Astrocyte (in vitro differentiated cells and primary cell): ENCODE measurements around the gene TSPAN32. TPM values are rescaled to one million over a fixed set of nuclear protein-coding genes. Genes with fewer than 3 reads are reported as not detected.

ENCODE experiments used
- DNase-seq: peaks from one replicate; pipeline ENCODE4 v3.0.0-alpha.2; 2010; ENCODE audit warnings: low read depth
- FAIRE-seq: peaks from 2 replicates; lab custom pipeline; 2011; peaks lifted over from hg19 to GRCh38; lab: Jason Lieb, UNC
- H2AFZ ChIP-seq: 2 replicates; pipeline ENCODE4 v1.6.0; 2012; ENCODE audit warnings: low read depth, low read length, inconsistent platforms
- H3K27ac ChIP-seq: 2 replicates; pipeline ENCODE4 v1.5.1; 2011; ENCODE audit warnings: low read depth, low read length, inconsistent platforms
- H3K27me3 ChIP-seq: 2 replicates; pipeline ENCODE4 v1.6.0; 2011; ENCODE audit warnings: low read length, inconsistent platforms; ENCODE audit not compliant: insufficient read depth
- H3K36me3 ChIP-seq: 2 replicates; pipeline ENCODE4 v1.5.1; 2011; ENCODE audit warnings: low read length, inconsistent platforms; ENCODE audit not compliant: insufficient read depth
- H3K4me1 ChIP-seq: 2 replicates; pipeline ENCODE4 v1.5.1; 2011; ENCODE audit warnings: low read length, inconsistent platforms; ENCODE audit not compliant: insufficient read depth
- H3K4me2 ChIP-seq: 2 replicates; pipeline ENCODE4 v1.6.0; 2012; ENCODE audit warnings: low read length, inconsistent platforms
- H3K4me3 ChIP-seq: 2 replicates; pipeline ENCODE4 v1.5.1; 2011; ENCODE audit warnings: low read depth, mild to moderate bottlenecking, low read length, inconsistent platforms; ENCODE audit not compliant: insufficient read depth
- H3K79me2 ChIP-seq: 2 replicates; pipeline ENCODE4 v1.6.0; 2012; ENCODE audit warnings: mild to moderate bottlenecking, low read length, inconsistent platforms; ENCODE audit not compliant: insufficient read depth
- H3K9ac ChIP-seq: 2 replicates; pipeline ENCODE4 v1.6.0; 2012; ENCODE audit warnings: mild to moderate bottlenecking, low read length, inconsistent platforms
- H3K9me3 ChIP-seq: 2 replicates; pipeline ENCODE4 v1.5.1; 2012; ENCODE audit warnings: low read depth, mild to moderate bottlenecking, low read length, inconsistent platforms; ENCODE audit not compliant: insufficient read depth
- H4K20me1 ChIP-seq: 2 replicates; pipeline ENCODE4 v1.6.0; 2012; ENCODE audit warnings: low read length, inconsistent platforms; ENCODE audit not compliant: insufficient read depth
- H3K27ac Mint-ChIP-seq: one replicate; pipeline ENCODE4 v1.8.0; 2021; ENCODE audit warnings: mild to moderate bottlenecking, mixed read lengths; ENCODE audit not compliant: unreplicated experiment
- H3K27me3 Mint-ChIP-seq: one replicate; pipeline ENCODE4 v1.8.0; 2021; ENCODE audit warnings: low read depth, mixed read lengths; ENCODE audit not compliant: unreplicated experiment
- H3K36me3 Mint-ChIP-seq: one replicate; pipeline ENCODE4 v1.8.0; 2021; ENCODE audit warnings: low read depth, mixed read lengths; ENCODE audit not compliant: unreplicated experiment
- H3K4me1 Mint-ChIP-seq: one replicate; pipeline ENCODE4 v1.8.0; 2021; ENCODE audit warnings: low read depth, mixed read lengths; ENCODE audit not compliant: unreplicated experiment
- H3K4me3 Mint-ChIP-seq: one replicate; pipeline ENCODE4 v1.8.0; 2021; ENCODE audit warnings: mild to moderate bottlenecking, moderate library complexity, mixed read lengths; ENCODE audit not compliant: unreplicated experiment
- H3K9me3 Mint-ChIP-seq: one replicate; pipeline ENCODE4 v1.8.0; 2021; ENCODE audit warnings: mild to moderate bottlenecking, mixed read lengths; ENCODE audit not compliant: unreplicated experiment
- CTCF ChIP-seq: IDR thresholded peaks from 2 replicates; pipeline ENCODE4 v1.5.1; 2011; ENCODE audit warnings: low read depth, mild to moderate bottlenecking, inconsistent platforms, low read length, moderate library complexity; ENCODE audit not compliant: insufficient read depth
- EZH2 ChIP-seq: IDR thresholded peaks from 2 replicates; pipeline ENCODE4 v1.6.1; 2012; ENCODE audit warnings: mild to moderate bottlenecking, low read length, inconsistent platforms; ENCODE audit not compliant: insufficient read depth
- total RNA-seq: library from RNA; stranded (reverse); gene quantifications from 2 replicates; pipeline ENCODE4 v1.2.1, GENCODE V29; 2021

The TSPAN32 gene
- total RNA-seq, 1 donor from 2014 or later = not detected

- Histone ChIP-seq H2AFZ (no peak overlapping the region), H3K27me3 (peaks cover 39% of the 10 kb centered on the region), H3K4me2 (no peak overlapping the region), H3K4me3 (no peak overlapping the region), H3K36me3 (no peaks in the 10 kb centered on the region), H4K20me1 (no peaks in the 10 kb centered on the region), H3K9ac (no peak overlapping the region), H3K9me3 (no peaks in the 10 kb centered on the region), H3K27ac (no peak overlapping the region), H3K79me2 (no peaks in the 10 kb centered on the region), H3K4me1 (no peaks in the 10 kb centered on the region)
- H3K9me3 Mint-ChIP-seq = peaks cover 21% of the 10 kb centered on the region
- FAIRE-seq = no peak
- H3K27me3 Mint-ChIP-seq = peaks cover 65% of the 10 kb centered on the region
- H3K27ac Mint-ChIP-seq = no peak overlapping the region
- DNase-seq = no peak
- H3K4me3 Mint-ChIP-seq = no peak overlapping the region
- H3K4me1 Mint-ChIP-seq = no peaks in the 10 kb centered on the region
- no peaks in the 10 kb centered on the region for H3K36me3 Mint-ChIP-seq
- TF ChIP-seq CTCF (no peak), EZH2 (no peak)
Observed at GRCh38 chr11:2271327-2272227, 30.2 kb upstream of the TSPAN32 start.

GRCh38 chr11:2272228-2272945 is 29.4 kb upstream of the TSPAN32 start:
- DNase-seq (no peak), FAIRE-seq (no peak)
- Mint-ChIP-seq H3K4me3 (no peak overlapping the region), H3K36me3 (no peaks in the 10 kb centered on the region), H3K27ac (no peak overlapping the region), H3K27me3 (peaks cover 68% of the 10 kb centered on the region), H3K4me1 (no peaks in the 10 kb centered on the region), H3K9me3 (peaks cover 21% of the 10 kb centered on the region)
- H3K4me3 ChIP-seq = no peak overlapping the region
- no peak overlapping the region for H3K27ac ChIP-seq
- no peaks in the 10 kb centered on the region for H4K20me1 ChIP-seq
- H3K79me2 ChIP-seq = no peaks in the 10 kb centered on the region
- no peak overlapping the region for H2AFZ ChIP-seq
- H3K4me1 ChIP-seq = no peaks in the 10 kb centered on the region
- H3K9me3 ChIP-seq = no peaks in the 10 kb centered on the region
- peaks cover 43% of the 10 kb centered on the region for H3K27me3 ChIP-seq
- TF ChIP-seq EZH2 (no peak), CTCF (no peak)
- no peaks in the 10 kb centered on the region for H3K36me3 ChIP-seq
- no peak overlapping the region for H3K4me2 ChIP-seq
- H3K9ac ChIP-seq = no peak overlapping the region
